HCT116 (cell line): ENCODE measurements around the gene PPP1R16B.

Source experiments
- EZH2 ChIP-seq: fragments of 200-600 bp; sonication (generic); IDR thresholded peaks from 2 replicates; pipeline ENCODE4 v1.6.1; 2017; ENCODE audit warnings: antibody characterized with exemption, mixed run types
- JUND ChIP-seq: IDR thresholded peaks from 2 replicates; pipeline ENCODE4 v1.6.1; 2012
- POLR2A ChIP-seq: IDR thresholded peaks from 2 replicates; pipeline ENCODE4 v1.7.0; 2011; ENCODE audit warnings: borderline replicate concordance; ENCODE audit not compliant: insufficient read depth, insufficient read length; ENCODE audit errors: extremely low read depth
- RAD21 ChIP-seq: IDR thresholded peaks from 2 replicates; pipeline ENCODE4 v1.6.1; 2012; ENCODE audit warnings: low read depth, mild to moderate bottlenecking
- ZNF274 ChIP-seq: fragments of 200-500 bp; sonication (Bioruptor generic); IDR thresholded peaks from 2 replicates; pipeline ENCODE4 v1.6.1; 2014; ENCODE audit warnings: mild to moderate bottlenecking, low read depth, low read length, inconsistent platforms
- TF ChIP-seq, protein P1 (sequence below), 3 experiments: fragments of 200-600 bp in 1 of 3; sonication (generic) in 1 of 3; IDR thresholded peaks in 2 of 3; conservative IDR thresholded peaks in 1 of 3; 2 replicates each; pipeline ENCODE4 v1.5.1; 2012 to 2017; ENCODE audit warnings: low read depth in 2 of 3, low read length in 2 of 3, antibody characterized with exemption in 1 of 3, borderline replicate concordance in 1 of 3, control low read depth in 1 of 3, mild to moderate bottlenecking in 1 of 3, mixed read lengths in 1 of 3, mixed run types in 1 of 3, moderate library complexity in 1 of 3; ENCODE audit not compliant: insufficient read depth in 1 of 3
- TF ChIP-seq, protein P2 (sequence below): IDR thresholded peaks from 2 replicates; pipeline ENCODE4 v1.6.1; 2012
- TF ChIP-seq, protein P3 (sequence below): IDR thresholded peaks from 2 replicates; pipeline ENCODE4 v1.6.1; 2012; ENCODE audit warnings: low read depth

DNA sequence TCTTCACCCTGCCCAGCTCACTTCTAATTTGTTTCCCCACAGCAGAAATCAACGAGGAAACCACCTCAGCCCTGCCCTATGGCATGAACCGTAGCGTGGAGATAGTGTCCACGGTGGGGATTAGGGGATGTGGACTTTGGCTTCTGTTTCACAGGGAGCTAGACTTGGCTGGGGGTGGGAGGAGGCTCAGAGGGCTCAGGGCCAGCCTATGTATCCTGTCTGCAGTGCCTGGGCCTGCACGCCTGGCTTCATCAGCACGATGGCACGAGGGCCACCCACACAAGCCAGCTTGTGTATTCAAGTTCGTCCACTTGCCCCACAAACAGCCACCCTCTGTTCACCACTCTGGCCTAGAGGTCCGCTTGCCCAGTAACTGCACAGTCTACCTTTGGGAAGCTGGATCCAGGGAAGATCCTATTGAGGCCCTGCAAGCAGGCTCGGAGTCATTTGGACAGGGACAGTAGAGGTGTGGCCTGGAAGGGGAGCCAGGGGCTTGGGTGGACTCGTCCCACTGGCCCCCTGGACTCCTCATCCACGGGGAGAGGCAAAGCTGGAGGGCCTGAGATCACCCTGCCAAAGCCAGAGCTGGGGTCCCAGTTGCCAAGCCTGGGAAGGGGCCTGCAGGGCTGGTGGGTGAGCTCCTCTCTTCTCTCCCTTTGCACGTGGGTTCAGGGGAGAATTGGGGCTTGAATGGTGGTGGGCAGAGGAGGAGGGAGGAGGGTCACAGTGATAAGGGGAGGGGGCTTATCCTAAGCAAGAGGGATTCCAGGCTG is 82.7 kb downstream of the PPP1R16B start:
- TF ChIP-seq, protein P1, sequence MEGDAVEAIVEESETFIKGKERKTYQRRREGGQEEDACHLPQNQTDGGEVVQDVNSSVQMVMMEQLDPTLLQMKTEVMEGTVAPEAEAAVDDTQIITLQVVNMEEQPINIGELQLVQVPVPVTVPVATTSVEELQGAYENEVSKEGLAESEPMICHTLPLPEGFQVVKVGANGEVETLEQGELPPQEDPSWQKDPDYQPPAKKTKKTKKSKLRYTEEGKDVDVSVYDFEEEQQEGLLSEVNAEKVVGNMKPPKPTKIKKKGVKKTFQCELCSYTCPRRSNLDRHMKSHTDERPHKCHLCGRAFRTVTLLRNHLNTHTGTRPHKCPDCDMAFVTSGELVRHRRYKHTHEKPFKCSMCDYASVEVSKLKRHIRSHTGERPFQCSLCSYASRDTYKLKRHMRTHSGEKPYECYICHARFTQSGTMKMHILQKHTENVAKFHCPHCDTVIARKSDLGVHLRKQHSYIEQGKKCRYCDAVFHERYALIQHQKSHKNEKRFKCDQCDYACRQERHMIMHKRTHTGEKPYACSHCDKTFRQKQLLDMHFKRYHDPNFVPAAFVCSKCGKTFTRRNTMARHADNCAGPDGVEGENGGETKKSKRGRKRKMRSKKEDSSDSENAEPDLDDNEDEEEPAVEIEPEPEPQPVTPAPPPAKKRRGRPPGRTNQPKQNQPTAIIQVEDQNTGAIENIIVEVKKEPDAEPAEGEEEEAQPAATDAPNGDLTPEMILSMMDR (IDR thresholded peaks at IDR 0.05 in 2 of 3, conservative IDR thresholded peaks at IDR 0.05 in 1 of 3; ENCODE audit: borderline replicate concordance in 1 of 3, insufficient read depth in 1 of 3, low read depth in 2 of 3, low read length in 2 of 3), result no peak
- no peak for TF ChIP-seq RAD21
- TF ChIP-seq, protein P2, sequence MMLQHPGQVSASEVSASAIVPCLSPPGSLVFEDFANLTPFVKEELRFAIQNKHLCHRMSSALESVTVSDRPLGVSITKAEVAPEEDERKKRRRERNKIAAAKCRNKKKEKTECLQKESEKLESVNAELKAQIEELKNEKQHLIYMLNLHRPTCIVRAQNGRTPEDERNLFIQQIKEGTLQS, result no peak
- no peak for TF ChIP-seq JUND
- no peak for TF ChIP-seq ZNF274
- no peak for TF ChIP-seq EZH2
- TF ChIP-seq, protein P3, sequence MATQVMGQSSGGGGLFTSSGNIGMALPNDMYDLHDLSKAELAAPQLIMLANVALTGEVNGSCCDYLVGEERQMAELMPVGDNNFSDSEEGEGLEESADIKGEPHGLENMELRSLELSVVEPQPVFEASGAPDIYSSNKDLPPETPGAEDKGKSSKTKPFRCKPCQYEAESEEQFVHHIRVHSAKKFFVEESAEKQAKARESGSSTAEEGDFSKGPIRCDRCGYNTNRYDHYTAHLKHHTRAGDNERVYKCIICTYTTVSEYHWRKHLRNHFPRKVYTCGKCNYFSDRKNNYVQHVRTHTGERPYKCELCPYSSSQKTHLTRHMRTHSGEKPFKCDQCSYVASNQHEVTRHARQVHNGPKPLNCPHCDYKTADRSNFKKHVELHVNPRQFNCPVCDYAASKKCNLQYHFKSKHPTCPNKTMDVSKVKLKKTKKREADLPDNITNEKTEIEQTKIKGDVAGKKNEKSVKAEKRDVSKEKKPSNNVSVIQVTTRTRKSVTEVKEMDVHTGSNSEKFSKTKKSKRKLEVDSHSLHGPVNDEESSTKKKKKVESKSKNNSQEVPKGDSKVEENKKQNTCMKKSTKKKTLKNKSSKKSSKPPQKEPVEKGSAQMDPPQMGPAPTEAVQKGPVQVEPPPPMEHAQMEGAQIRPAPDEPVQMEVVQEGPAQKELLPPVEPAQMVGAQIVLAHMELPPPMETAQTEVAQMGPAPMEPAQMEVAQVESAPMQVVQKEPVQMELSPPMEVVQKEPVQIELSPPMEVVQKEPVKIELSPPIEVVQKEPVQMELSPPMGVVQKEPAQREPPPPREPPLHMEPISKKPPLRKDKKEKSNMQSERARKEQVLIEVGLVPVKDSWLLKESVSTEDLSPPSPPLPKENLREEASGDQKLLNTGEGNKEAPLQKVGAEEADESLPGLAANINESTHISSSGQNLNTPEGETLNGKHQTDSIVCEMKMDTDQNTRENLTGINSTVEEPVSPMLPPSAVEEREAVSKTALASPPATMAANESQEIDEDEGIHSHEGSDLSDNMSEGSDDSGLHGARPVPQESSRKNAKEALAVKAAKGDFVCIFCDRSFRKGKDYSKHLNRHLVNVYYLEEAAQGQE, result no peak
- no peak for TF ChIP-seq POLR2A
